HUDEP-2 (cell line): ENCODE measurements around the gene AFAP1.
A peak's percentile ranks its signal among the peaks of the same experiment; 100 is the strongest.

Experiments used
- DNase-seq, 76 experiments: peaks; one replicate each; lab custom pipeline; 2025; ENCODE audit not compliant: unreplicated experiment in 76 of 76; lab: John Stamatoyannopoulos, UW

AFAP1 gene

GRCh38 chr4:7773401-7774180, 166.1 kb downstream of the AFAP1 start:
- DNase-seq: no peak

- no peak for DNase-seq
Observed at GRCh38 chr4:7772711-7773385, 166.8 kb downstream of the AFAP1 start.

GRCh38 chr4:7771541-7772507, 167.8 kb downstream of the AFAP1 start:
- no peak for DNase-seq

GRCh38 chr4:7771056-7771455, 168.6 kb downstream of the AFAP1 start:
- no peak for DNase-seq

GRCh38 chr4:7770224-7771050, 169.2 kb downstream of the AFAP1 start:
- DNase-seq: peak in 6 of 76 experiments; percentile 2 to 22 (median 3)

- DNase-seq: no peak
Observed at GRCh38 chr4:7769396-7770223, 170.1 kb downstream of the AFAP1 start.

- no peak for DNase-seq
Observed at GRCh38 chr4:7768736-7769135, 170.9 kb downstream of the AFAP1 start.

- DNase-seq: no peak
Observed at GRCh38 chr4:7767966-7768365, 171.7 kb downstream of the AFAP1 start.

- no peak for DNase-seq
Observed at GRCh38 chr4:7767526-7767925, 172.1 kb downstream of the AFAP1 start.

GRCh38 chr4:7766661-7767345, 172.9 kb downstream of the AFAP1 start:
- DNase-seq: no peak

- no peak for DNase-seq
Observed at GRCh38 chr4:7766086-7766485, 173.6 kb downstream of the AFAP1 start.

- DNase-seq: no peak
Observed at GRCh38 chr4:7765666-7766065, 174.0 kb downstream of the AFAP1 start.

- no peak for DNase-seq
Observed at GRCh38 chr4:7764466-7764865, 175.2 kb downstream of the AFAP1 start.

GRCh38 chr4:7763788-7764187, 175.9 kb downstream of the AFAP1 start:
- no peak for DNase-seq

- no peak for DNase-seq
Observed at GRCh38 chr4:7763106-7763505, 176.6 kb downstream of the AFAP1 start.

GRCh38 chr4:7762376-7763030, 177.2 kb downstream of the AFAP1 start:
- no peak for DNase-seq

GRCh38 chr4:7761720-7762119, 177.9 kb downstream of the AFAP1 start:
- peak in 44 of 76 experiments; percentile 2 to 65 (median 26) for DNase-seq

GRCh38 chr4:7761312-7761711, 178.3 kb downstream of the AFAP1 start:
- DNase-seq: no peak
